Measurements from ENCODE around the gene TRIOBP. TPM values are rescaled to one million over a fixed set of nuclear protein-coding genes. Genes with fewer than 3 reads are reported as not detected.
A peak's percentile ranks its signal among the peaks of the same experiment; 100 is the strongest.

Gene TRIOBP
- total RNA-seq, 1 donor from 2014 or later = 40.3 TPM

- peaks cover 2% of the 10 kb centered on the region for H3K36me3 ChIP-seq (ENCODE audit: control insufficient read depth, insufficient read depth, low read length)
- DNase-seq (ENCODE audit: low read depth) (no peak), FAIRE-seq (no peak)
- TF ChIP-seq CTCF (IDR thresholded peaks at IDR 0.05; ENCODE audit: insufficient read depth, low read length, severe bottlenecking) = no peak
- H3K4me3 ChIP-seq (ENCODE audit: low read depth, low read length) = no peak overlapping the region
- no peaks in the 10 kb centered on the region for H3K27me3 ChIP-seq (ENCODE audit: control insufficient read depth, insufficient read depth, low read length)
These were observed 33.2 kb upstream of the TRIOBP start for GRCh38 chr22:37663521-37664140.

GRCh38 chr22:37664249-37665101 is 32.4 kb upstream of the TRIOBP start:
- TF ChIP-seq CTCF (IDR thresholded peaks at IDR 0.05; ENCODE audit: insufficient read depth, low read length, severe bottlenecking) = no peak
- DNase-seq (ENCODE audit: low read depth) = no peak
- Histone ChIP-seq H3K4me3 (ENCODE audit: low read depth, low read length) (no peak overlapping the region), H3K36me3 (ENCODE audit: control insufficient read depth, insufficient read depth, low read length) (peaks cover 2% of the 10 kb centered on the region), H3K27me3 (ENCODE audit: control insufficient read depth, insufficient read depth, low read length) (no peaks in the 10 kb centered on the region)
- FAIRE-seq = no peak

GRCh38 chr22:37665487-37665886 is 31.4 kb upstream of the TRIOBP start:
- peaks cover 2% of the 10 kb centered on the region for H3K36me3 ChIP-seq (ENCODE audit: control insufficient read depth, insufficient read depth, low read length)
- H3K27me3 ChIP-seq (ENCODE audit: control insufficient read depth, insufficient read depth, low read length) = no peaks in the 10 kb centered on the region
- no peak for DNase-seq (ENCODE audit: low read depth)
- H3K4me3 ChIP-seq (ENCODE audit: low read depth, low read length) = no peak overlapping the region
- TF ChIP-seq CTCF (IDR thresholded peaks at IDR 0.05; ENCODE audit: insufficient read depth, low read length, severe bottlenecking) = no peak
- FAIRE-seq = peak; percentile 50

- Histone ChIP-seq H3K4me3 (ENCODE audit: low read depth, low read length) (no peak overlapping the region), H3K36me3 (ENCODE audit: control insufficient read depth, insufficient read depth, low read length) (peaks cover 2% of the 10 kb centered on the region), H3K27me3 (ENCODE audit: control insufficient read depth, insufficient read depth, low read length) (no peaks in the 10 kb centered on the region)
- FAIRE-seq (no peak), DNase-seq (ENCODE audit: low read depth) (peak; percentile 4)
- no peak for TF ChIP-seq CTCF (IDR thresholded peaks at IDR 0.05; ENCODE audit: insufficient read depth, low read length, severe bottlenecking)
These were observed 27.3 kb upstream of the TRIOBP start for GRCh38 chr22:37669586-37669985.

- Histone ChIP-seq H3K27me3 (ENCODE audit: control insufficient read depth, insufficient read depth, low read length) (no peaks in the 10 kb centered on the region), H3K36me3 (ENCODE audit: control insufficient read depth, insufficient read depth, low read length) (no peaks in the 10 kb centered on the region), H3K4me3 (ENCODE audit: low read depth, low read length) (no peak overlapping the region)
- no peak for FAIRE-seq
- DNase-seq (ENCODE audit: low read depth) = no peak
- no peak for TF ChIP-seq CTCF (IDR thresholded peaks at IDR 0.05; ENCODE audit: insufficient read depth, low read length, severe bottlenecking)
These were observed 24.5 kb upstream of the TRIOBP start for GRCh38 chr22:37672206-37672919.

Data from bronchial epithelial cell (primary cell).